A673 (cell line): ENCODE data around the gene MUSTN1. TPM values are rescaled to one million over a fixed set of nuclear protein-coding genes. Genes with fewer than 3 reads are reported as not detected.

Source experiments
- BruUV-seq: library from RNA; stranded (reverse); fragments of 400-500 nt; replicated peaks from 2 replicates; lab custom pipeline; 2021; lab: Mats Ljungman, UMichigan
- CTCF ChIA-PET: fragments of 300-600 bp; sonication (Branson Sonifier 250); formaldehyde crosslinking; loops from one replicate; lab custom pipeline; 2022; ENCODE audit warnings: antibody characterized with exemption; lab: Charles Lee
- POLR2A ChIA-PET: fragments of 300-600 bp; sonication (Branson Sonifier 250); formaldehyde crosslinking; loops from one replicate; lab custom pipeline; 2022; ENCODE audit warnings: antibody characterized with exemption; ENCODE audit not compliant: low non-redundant PET; lab: Charles Lee
- DNase-seq: peaks from one replicate; pipeline ENCODE4 v3.0.0-alpha.2; 2015; ENCODE audit warnings: low spot score
- H3K27ac ChIP-seq: fragments of 200-600 bp; sonication (generic); 2 replicates; pipeline ENCODE4 v1.5.1; 2016; ENCODE audit warnings: mixed run types, low read depth, mild to moderate bottlenecking, mixed read lengths, antibody characterized with exemption, low read length; ENCODE audit not compliant: poor library complexity, severe bottlenecking
- H3K27me3 ChIP-seq: fragments of 200-600 bp; sonication (generic); replicated peaks from 2 replicates; pipeline ENCODE4 v1.6.1; 2017; ENCODE audit warnings: mixed run types, low read depth, mild to moderate bottlenecking, mixed read lengths, antibody characterized with exemption, low read length; ENCODE audit not compliant: insufficient read depth, poor library complexity
- H3K36me3 ChIP-seq: fragments of 200-600 bp; sonication (generic); 2 replicates; pipeline ENCODE4 v1.6.1; 2016; ENCODE audit warnings: mixed run types, mild to moderate bottlenecking, mixed read lengths, antibody characterized with exemption, low read length; ENCODE audit not compliant: insufficient read depth, poor library complexity, severe bottlenecking
- H3K4me1 ChIP-seq: fragments of 200-600 bp; sonication (generic); 2 replicates; pipeline ENCODE4 v1.6.1; 2017; ENCODE audit warnings: mixed run types, mild to moderate bottlenecking, mixed read lengths, antibody characterized with exemption, low read length; ENCODE audit not compliant: insufficient read depth, poor library complexity, severe bottlenecking
- H3K4me3 ChIP-seq: fragments of 200-600 bp; sonication (generic); 2 replicates; pipeline ENCODE4 v1.5.1; 2016; ENCODE audit warnings: low read depth, mixed run types, mild to moderate bottlenecking, mixed read lengths, low read length; ENCODE audit not compliant: poor library complexity, severe bottlenecking
- H3K9me3 ChIP-seq: fragments of 200-600 bp; sonication (generic); 2 replicates; pipeline ENCODE4 v1.6.1; 2016; ENCODE audit warnings: mixed run types, low read depth, mild to moderate bottlenecking, mixed read lengths, antibody characterized with exemption, low read length; ENCODE audit not compliant: poor library complexity, severe bottlenecking
- CTCF ChIP-seq: fragments of 300-800, 200-600 bp; sonication (generic); conservative IDR thresholded peaks from 2 replicates; pipeline ENCODE4 v1.5.1; 2017; ENCODE audit warnings: low read depth, mild to moderate bottlenecking, antibody characterized with exemption, low read length, moderate library complexity, mixed read lengths
- EZH2 ChIP-seq: fragments of 200-600 bp; sonication (generic); IDR thresholded peaks from 2 replicates; pipeline ENCODE4 v1.6.1; 2017; ENCODE audit warnings: borderline replicate concordance, low read depth, mild to moderate bottlenecking, mixed read lengths, antibody characterized with exemption, low read length; ENCODE audit not compliant: poor library complexity, severe bottlenecking
- intact Hi-C: fragments of 100-400 bp; cut with micrococcal nuclease; formaldehyde crosslinking; loops from one replicate; pipeline ENCODE4 v1.10.0; 2022; ENCODE audit not compliant: unreplicated experiment
- total RNA-seq: library from RNA; stranded (reverse); gene quantifications from 2 replicates; pipeline ENCODE4 v1.2.3, GENCODE V29; 2021

MUSTN1 gene
- total RNA-seq, 1 experiment from 2014 or later, result not detected

- TF ChIP-seq EZH2 (no peak), CTCF (no peak)
- no peak overlapping the region for H3K27ac ChIP-seq
- no peaks in the 10 kb centered on the region for H3K36me3 ChIP-seq
- no peak for DNase-seq
- no TSS peak for BruUV-seq
- H3K4me1 ChIP-seq, result no peaks in the 10 kb centered on the region
- no peak overlapping the region for H3K4me3 ChIP-seq
- intact Hi-C loops, result no loop called here
- no peaks in the 10 kb centered on the region for H3K9me3 ChIP-seq
- ChIA-PET POLR2A (no interaction called here), CTCF (no interaction called here)
- no peaks in the 10 kb centered on the region for H3K27me3 ChIP-seq
Observed at GRCh38 chr3:52848617-52849016, 13.8 kb upstream of the MUSTN1 start.

GRCh38 chr3:52847726-52848125 lies 12.9 kb upstream of the MUSTN1 start:
- intact Hi-C loops, result no loop called here
- Histone ChIP-seq H3K4me1 (no peaks in the 10 kb centered on the region), H3K27ac (no peak overlapping the region), H3K36me3 (no peaks in the 10 kb centered on the region), H3K4me3 (no peak overlapping the region), H3K27me3 (no peaks in the 10 kb centered on the region), H3K9me3 (no peaks in the 10 kb centered on the region)
- CTCF ChIA-PET, result no interaction called here
- TF ChIP-seq EZH2 (no peak), CTCF (no peak)
- no TSS peak for BruUV-seq
- DNase-seq, result no peak
- POLR2A ChIA-PET, result no interaction called here

GRCh38 chr3:52847241-52847640 lies 12.4 kb upstream of the MUSTN1 start:
- CTCF ChIA-PET, result no interaction called here
- no peak overlapping the region for H3K27ac ChIP-seq
- TF ChIP-seq EZH2 (no peak), CTCF (no peak)
- no peak for DNase-seq
- H3K9me3 ChIP-seq, result no peaks in the 10 kb centered on the region
- POLR2A ChIA-PET, result no interaction called here
- H3K4me3 ChIP-seq, result no peak overlapping the region
- H3K4me1 ChIP-seq, result no peaks in the 10 kb centered on the region
- no peaks in the 10 kb centered on the region for H3K36me3 ChIP-seq
- intact Hi-C loops, result no loop called here
- H3K27me3 ChIP-seq, result no peaks in the 10 kb centered on the region
- BruUV-seq, result no TSS peak
